GM18526 (cell line): ENCODE measurements around the gene CSNK1D.

Experiments
- POLR2A ChIP-seq: IDR thresholded peaks from 3 replicates; pipeline ENCODE4 v1.6.1; 2011; ENCODE audit not compliant: insufficient read length; ENCODE audit errors: extremely low read depth

The CSNK1D gene

GRCh38 chr17:82314727-82315605 lies 41.5 kb upstream of the CSNK1D start:
- no peak for TF ChIP-seq POLR2A

- TF ChIP-seq POLR2A: no peak
Measured at GRCh38 chr17:82314012-82314726, 40.7 kb upstream of the CSNK1D start.

GRCh38 chr17:82313195-82314011 lies 39.9 kb upstream of the CSNK1D start:
- no peak for TF ChIP-seq POLR2A

- no peak for TF ChIP-seq POLR2A
Measured at GRCh38 chr17:82311971-82312370, 38.5 kb upstream of the CSNK1D start.

- no peak for TF ChIP-seq POLR2A
Measured at GRCh38 chr17:82310877-82311276, 37.4 kb upstream of the CSNK1D start.

GRCh38 chr17:82309656-82310570 lies 36.4 kb upstream of the CSNK1D start:
- no peak for TF ChIP-seq POLR2A

GRCh38 chr17:82305727-82306300 lies 32.3 kb upstream of the CSNK1D start:
- no peak for TF ChIP-seq POLR2A

- TF ChIP-seq POLR2A: no peak
Measured at GRCh38 chr17:82304826-82305726, 31.6 kb upstream of the CSNK1D start.

GRCh38 chr17:82303944-82304808 lies 30.7 kb upstream of the CSNK1D start:
- TF ChIP-seq POLR2A: no peak

- no peak for TF ChIP-seq POLR2A
Measured at GRCh38 chr17:82302991-82303943, 29.8 kb upstream of the CSNK1D start.

GRCh38 chr17:82302568-82302963 lies 29.1 kb upstream of the CSNK1D start:
- TF ChIP-seq POLR2A: no peak
